Measurements from ENCODE around the gene PARP9.
A peak's percentile ranks its signal among the peaks of the same experiment; 100 is the strongest.
"Not testable (repeated sequence)": the region's sequence is repeated elsewhere in the genome, so short reads cannot be mapped to it uniquely, and the experiment has no call there.

Gene PARP9

GRCh38 chr3:122520861-122521260 is 43.2 kb downstream of the PARP9 start:
- no peak for DNase-seq (ENCODE audit: low read depth)

- DNase-seq (ENCODE audit: low read depth), result no peak
Observed at GRCh38 chr3:122519693-122520092, 44.4 kb downstream of the PARP9 start.

GRCh38 chr3:122516846-122517360 is 47.2 kb downstream of the PARP9 start:
- no peak for DNase-seq (ENCODE audit: low read depth)

GRCh38 chr3:122515870-122516269 is 48.2 kb downstream of the PARP9 start:
- no peak for DNase-seq (ENCODE audit: low read depth)

- no peak for DNase-seq (ENCODE audit: low read depth)
Observed at GRCh38 chr3:122515020-122515468, 49.1 kb downstream of the PARP9 start.

GRCh38 chr3:122514123-122515019 is 49.7 kb downstream of the PARP9 start, which contains the start of gene KPNA1:
Gene KPNA1, minus strand, starts transcription at chr3:122514939. Its CDS starts 18,374 bp downstream, at chr3:122496565.
- peak; percentile 74 for DNase-seq (ENCODE audit: low read depth)

GRCh38 chr3:122513386-122514122 is 50.5 kb downstream of the PARP9 start:
- DNase-seq (ENCODE audit: low read depth), result no peak

GRCh38 chr3:122512284-122512683 is 51.8 kb downstream of the PARP9 start:
- no peak for DNase-seq (ENCODE audit: low read depth)

- DNase-seq (ENCODE audit: low read depth), result no peak
Observed at GRCh38 chr3:122510878-122511535, 53.1 kb downstream of the PARP9 start.

GRCh38 chr3:122508944-122509343 is 55.2 kb downstream of the PARP9 start:
- not testable (repeated sequence) for DNase-seq (ENCODE audit: low read depth)

GRCh38 chr3:122508135-122508914 is 55.8 kb downstream of the PARP9 start:
- DNase-seq (ENCODE audit: low read depth), result no peak

- no peak for DNase-seq (ENCODE audit: low read depth)
Observed at GRCh38 chr3:122506450-122506849, 57.6 kb downstream of the PARP9 start.

- DNase-seq (ENCODE audit: low read depth), result no peak
Observed at GRCh38 chr3:122505676-122506075, 58.4 kb downstream of the PARP9 start.

GRCh38 chr3:122502941-122503340 is 61.2 kb downstream of the PARP9 start:
- no peak for DNase-seq (ENCODE audit: low read depth)

- no peak for DNase-seq (ENCODE audit: low read depth)
Observed at GRCh38 chr3:122502139-122502538, 62.0 kb downstream of the PARP9 start.

- not testable (repeated sequence) for DNase-seq (ENCODE audit: low read depth)
Observed at GRCh38 chr3:122500964-122501363, 63.1 kb downstream of the PARP9 start.

GRCh38 chr3:122498152-122498551 is 65.9 kb downstream of the PARP9 start:
- DNase-seq (ENCODE audit: low read depth), result no peak

GRCh38 chr3:122497425-122497824 is 66.7 kb downstream of the PARP9 start:
- no peak for DNase-seq (ENCODE audit: low read depth)

GRCh38 chr3:122496508-122496907 is 67.6 kb downstream of the PARP9 start:
- DNase-seq (ENCODE audit: low read depth), result no peak

- no peak for DNase-seq (ENCODE audit: low read depth)
Observed at GRCh38 chr3:122493296-122493695, 70.8 kb downstream of the PARP9 start.

- no peak for DNase-seq (ENCODE audit: low read depth)
Observed at GRCh38 chr3:122488262-122488973, 75.7 kb downstream of the PARP9 start.
